Embryonic facial prominence (tissue), 1 donor: ENCODE measurements around the gene RELB.
"Not testable (repeated sequence)": the region's sequence is repeated elsewhere in the genome, so short reads cannot be mapped to it uniquely, and the experiment has no call there.

Experiments used
- DNase-seq: peaks from one replicate; pipeline ENCODE4 v3.0.0-alpha.2; 2016; ENCODE audit errors: extremely low spot score

The RELB gene, protein sequence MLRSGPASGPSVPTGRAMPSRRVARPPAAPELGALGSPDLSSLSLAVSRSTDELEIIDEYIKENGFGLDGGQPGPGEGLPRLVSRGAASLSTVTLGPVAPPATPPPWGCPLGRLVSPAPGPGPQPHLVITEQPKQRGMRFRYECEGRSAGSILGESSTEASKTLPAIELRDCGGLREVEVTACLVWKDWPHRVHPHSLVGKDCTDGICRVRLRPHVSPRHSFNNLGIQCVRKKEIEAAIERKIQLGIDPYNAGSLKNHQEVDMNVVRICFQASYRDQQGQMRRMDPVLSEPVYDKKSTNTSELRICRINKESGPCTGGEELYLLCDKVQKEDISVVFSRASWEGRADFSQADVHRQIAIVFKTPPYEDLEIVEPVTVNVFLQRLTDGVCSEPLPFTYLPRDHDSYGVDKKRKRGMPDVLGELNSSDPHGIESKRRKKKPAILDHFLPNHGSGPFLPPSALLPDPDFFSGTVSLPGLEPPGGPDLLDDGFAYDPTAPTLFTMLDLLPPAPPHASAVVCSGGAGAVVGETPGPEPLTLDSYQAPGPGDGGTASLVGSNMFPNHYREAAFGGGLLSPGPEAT

DNA sequence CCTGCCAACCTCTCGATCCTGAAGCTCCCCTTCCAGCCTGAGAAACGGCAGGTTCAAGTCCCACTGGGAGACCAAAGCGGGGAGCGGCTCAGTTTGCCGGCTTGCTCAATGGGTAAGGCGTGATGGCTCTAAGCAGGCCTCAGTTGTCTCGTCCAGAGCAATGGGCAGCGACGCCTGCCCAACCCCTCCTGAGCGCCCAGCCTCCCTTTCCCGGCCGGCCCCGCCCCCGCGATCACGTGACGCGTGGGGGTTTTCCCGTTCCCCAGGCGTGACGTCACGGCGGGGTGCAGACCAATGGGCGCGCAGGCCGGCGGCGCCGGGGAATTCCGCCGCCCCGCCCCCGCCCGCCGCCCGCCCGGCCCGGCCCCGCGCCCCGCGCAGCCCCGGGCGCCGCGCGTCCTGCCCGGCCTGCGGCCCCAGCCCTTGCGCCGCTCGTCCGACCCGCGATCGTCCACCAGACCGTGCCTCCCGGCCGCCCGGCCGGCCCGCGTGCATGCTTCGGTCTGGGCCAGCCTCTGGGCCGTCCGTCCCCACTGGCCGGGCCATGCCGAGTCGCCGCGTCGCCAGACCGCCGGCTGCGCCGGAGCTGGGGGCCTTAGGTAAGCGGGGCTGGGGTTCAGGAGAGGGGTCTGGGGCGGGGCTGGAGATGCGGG is at the start of gene RELB:
TSS of gene RELB (plus strand) at position 378 of the 653 bp plus-strand sequence. CDS start at position 494, 116 bp downstream.
- peak; percentile 70 for DNase-seq

DNA sequence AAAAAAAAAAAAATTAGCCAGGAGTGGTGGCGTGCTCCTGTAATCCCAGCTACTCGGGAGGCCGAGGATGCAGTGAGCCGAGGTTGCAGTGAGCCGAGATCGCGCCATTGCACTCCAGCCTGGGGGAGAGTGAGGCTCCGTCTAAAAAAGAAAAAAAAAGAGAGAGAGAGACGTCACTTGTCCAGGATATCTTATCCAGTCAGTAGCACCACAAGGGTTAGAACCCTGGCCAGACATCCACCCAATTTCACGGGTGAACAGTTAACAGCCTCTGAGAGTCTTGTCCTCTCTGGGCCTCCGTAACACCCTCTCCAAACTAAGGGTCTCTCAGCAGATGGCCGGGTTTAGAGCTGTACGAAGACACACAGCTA is 47.0 kb upstream of the RELB start:
- no peak for DNase-seq

GRCh38 chr19:44954649-44955504 is 46.4 kb upstream of the RELB start, which contains the start of gene CLPTM1:
TSS of gene CLPTM1 (plus strand) at chr19:44955380. CDS start at chr19:44955396, 16 bp downstream.
- peak; percentile 95 for DNase-seq

DNA sequence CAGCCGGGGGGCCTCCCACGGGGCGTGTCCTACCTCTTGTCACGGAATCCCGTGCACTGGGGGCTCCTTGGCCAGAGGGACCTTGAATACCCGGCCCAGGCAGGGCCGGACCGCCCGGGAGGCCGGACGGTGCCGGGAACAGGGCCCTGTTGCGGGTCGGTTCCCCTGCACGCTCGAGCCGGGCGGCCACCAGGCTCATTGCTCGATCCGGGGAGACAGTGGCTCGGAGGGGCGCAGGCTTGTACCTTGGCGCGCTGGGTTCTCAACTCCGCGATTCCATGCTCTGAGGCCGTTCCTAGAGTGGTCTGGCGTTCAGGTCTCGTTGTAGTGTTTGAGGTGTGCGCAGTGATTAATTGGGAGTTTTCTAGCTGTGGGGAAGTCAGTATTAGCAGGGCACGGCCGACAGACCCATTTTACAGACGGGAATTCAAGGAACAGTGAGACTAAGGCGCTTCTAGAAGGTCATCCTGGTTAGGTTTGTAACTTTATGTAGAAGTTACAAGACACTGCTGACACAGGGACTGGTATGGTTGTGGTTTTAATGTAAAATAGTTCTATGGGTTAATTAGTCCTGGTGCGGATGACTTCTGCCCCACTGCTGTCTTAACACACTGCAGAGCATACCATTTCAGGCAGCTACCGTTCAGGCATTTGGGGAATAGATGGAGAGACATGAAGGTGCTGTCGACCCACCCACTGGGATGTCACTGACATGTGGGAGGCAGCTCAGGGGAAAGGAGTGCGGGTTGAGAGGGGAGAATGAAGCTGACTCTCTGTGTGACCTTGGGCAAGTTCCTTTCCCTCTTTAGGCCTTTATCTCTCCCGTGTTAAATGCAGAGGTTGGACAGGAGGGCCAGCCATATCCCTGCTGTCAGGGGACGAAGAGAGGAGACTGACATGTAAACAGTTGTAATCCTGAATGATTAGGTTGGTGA is 45.5 kb upstream of the RELB start:
- DNase-seq, result no peak

DNA sequence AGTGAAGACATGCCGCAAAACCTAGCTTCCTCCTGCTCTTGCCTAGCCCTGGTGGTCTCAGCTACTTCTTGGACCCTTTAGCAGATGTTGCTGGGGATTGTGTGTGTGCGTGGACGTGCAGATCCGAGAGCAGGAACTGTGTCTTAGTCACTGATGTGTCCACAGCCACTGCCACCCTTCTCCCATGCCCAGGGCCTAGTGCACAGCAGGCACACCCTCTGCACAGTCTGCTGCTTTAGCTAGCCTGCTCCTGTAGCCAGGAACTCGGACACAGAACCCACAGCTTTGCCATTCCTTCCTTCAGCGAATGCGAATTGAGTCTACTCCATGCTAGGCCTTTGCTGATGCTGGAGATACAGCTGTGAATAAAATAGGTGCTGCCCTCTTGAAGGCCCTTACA is 43.7 kb upstream of the RELB start:
- DNase-seq, result no peak

DNA sequence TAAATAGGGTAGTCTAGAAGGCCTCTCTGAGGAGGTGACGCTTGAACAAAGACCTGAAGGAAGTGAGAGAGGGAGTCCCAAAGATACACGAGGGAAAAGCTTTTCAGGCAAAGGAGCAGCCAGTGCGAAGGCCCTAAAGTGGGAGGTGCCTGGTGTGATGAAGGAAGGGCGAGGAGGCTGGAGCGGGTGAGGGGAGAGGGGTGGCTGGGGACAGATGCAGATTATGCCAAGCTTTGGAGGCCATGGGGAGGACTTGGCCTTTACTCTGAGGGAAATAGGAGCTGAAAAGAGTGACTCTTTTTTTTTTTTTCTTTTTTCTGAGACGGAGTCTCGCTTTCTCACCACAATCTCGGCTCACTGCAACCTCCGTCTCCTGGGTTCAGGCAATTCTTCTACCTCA is 43.2 kb upstream of the RELB start:
- DNase-seq, result no peak

DNA sequence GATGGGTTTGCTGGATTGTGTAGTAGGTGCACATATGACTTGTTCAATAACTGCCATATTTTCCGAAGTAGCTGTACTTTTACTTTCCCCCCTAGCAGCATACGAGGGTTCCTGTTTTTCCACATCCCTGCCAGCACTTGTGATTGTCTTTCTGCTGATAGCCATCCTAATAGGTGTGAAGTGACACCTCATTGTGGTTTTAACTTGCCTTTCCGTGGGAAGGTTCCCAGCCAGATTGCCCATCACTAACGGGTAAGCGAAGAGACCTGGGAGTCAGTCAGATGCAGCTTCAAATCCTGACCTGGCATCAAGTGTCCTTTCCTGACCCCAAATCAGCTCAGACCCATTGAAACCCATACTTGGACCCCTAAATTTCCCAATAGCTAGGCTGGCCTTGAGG is 41.6 kb upstream of the RELB start:
- DNase-seq, result no peak

DNA sequence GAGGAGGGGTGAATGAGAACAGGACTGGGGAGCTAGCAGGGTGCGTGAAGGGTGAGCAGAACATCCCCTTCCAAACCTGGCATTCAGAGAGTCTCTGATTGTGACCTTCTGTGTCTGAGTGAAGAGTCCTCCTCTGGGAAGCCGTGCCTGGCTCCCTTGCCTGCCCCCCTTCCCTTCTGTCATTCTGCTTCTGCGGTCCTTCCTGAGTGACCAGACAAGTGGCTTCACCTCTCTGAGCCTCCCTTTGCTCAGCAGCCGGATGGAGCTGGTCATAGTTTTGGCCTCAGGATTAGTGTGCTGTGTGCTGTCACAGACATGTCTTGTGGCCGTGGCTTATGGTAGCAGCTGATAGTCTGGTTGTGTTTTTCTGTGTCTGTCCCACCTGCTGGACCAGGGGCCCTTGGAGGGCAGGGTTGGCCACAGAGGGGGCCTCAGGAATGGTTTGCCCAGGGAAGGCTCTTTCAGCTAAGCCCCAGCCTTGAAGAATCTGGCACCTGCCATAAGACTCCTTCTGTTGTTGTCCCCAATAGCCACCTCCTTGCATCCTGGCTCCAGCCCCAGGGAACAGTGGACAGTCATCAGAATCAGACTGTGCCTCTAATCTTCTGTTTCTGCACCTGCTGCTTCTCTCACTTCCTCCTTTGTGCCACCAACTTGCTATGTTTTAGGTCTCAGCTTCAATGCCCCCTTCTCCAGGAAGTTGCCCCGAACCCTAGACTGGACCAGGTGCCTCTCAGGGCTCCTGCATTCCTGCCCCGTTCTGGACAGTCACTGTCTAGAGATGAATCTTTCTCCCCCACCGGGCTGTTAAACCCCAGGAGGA is 40.1 kb upstream of the RELB start:
- DNase-seq, result no peak

- no peak for DNase-seq
These were observed 39.4 kb upstream of the RELB start for GRCh38 chr19:44961821-44962220.

DNA sequence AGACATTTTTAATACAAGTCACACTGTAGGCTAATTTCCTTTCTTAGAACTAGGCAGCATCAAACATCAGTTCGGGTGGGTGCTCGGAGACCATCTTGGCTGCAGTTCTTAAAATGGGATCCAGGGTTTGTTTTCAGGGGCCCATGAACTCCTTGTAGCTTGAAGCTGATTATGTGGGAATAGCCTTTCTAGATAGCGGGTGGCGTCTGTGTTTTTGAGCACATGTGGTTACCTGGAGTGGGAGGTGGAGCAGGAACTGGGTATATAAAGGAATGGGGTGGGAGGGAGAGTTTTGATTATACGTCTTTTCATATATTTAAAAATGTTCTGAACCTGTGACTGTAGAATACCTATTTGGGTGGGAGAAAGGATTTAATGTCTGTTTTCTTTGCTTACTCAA is 33.1 kb upstream of the RELB start:
- no peak for DNase-seq

GRCh38 chr19:44968670-44969069 is 32.6 kb upstream of the RELB start:
- DNase-seq, result no peak

- DNase-seq, result no peak
These were observed 31.8 kb upstream of the RELB start for GRCh38 chr19:44969437-44969836.

DNA sequence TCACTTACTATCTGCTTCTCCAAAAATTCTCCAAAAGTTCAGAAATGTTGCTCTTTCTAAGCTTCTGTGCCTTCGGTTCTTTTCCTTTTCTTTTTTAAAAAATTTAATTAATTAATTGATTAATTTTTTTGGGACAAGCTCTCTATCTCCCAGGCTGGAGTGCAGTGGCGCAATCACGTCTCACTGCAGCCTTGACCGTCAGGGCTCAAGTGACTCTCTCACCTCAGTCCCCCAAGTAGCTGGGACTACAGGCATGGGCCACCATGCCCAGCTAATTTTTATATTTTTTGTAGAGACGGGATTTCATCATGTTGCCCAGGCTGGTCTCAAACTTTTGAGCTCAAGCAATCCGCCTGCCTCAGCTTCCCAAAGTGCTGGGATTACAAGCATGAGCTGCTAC is 29.8 kb upstream of the RELB start:
- DNase-seq, result not testable (repeated sequence)

- DNase-seq, result no peak
These were observed 28.5 kb upstream of the RELB start for GRCh38 chr19:44972802-44973201.

GRCh38 chr19:44973982-44974735 is 27.1 kb upstream of the RELB start:
- DNase-seq, result no peak

DNA sequence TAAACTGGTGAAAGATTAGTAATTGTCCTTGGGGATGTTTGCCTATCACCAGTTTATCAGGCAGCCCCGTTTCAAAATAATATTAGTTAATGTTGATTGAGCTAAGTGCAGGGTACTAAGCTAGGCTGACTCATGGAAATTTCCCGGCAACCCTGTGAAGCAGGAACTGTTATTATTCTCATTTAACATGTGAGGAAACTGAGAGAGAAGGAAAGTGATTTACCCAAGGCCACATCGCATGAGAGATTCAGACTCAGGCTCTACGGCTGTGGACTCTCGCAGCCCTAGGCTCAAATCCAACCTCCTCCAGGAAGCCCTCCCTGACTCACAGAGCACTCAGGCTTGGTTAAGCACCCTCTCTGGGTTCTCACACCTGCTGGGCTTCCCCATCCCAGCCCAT is 26.4 kb upstream of the RELB start:
- DNase-seq, result no peak

DNA sequence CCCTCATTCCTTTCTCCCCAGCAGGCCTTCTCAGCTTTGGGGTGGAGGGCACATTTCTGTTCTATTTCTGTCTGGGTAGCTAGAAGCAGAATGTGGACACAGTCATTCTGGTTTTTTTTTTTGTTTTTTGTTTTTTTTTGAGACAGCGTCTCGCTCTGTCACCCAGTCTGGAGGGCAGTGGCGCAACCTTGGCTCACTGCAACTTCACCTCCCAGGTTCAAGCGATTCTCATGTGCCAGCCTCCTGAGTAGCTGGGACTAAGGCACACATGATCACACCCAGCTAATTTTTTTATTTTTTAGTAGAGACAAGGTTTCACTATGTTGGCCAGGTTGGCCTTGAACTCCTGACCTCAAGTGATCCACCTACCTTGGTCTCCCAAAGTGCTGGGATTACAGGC is 25.8 kb upstream of the RELB start:
- DNase-seq, result no peak

- no peak for DNase-seq
These were observed 17.3 kb upstream of the RELB start for GRCh38 chr19:44984005-44984404.

DNA sequence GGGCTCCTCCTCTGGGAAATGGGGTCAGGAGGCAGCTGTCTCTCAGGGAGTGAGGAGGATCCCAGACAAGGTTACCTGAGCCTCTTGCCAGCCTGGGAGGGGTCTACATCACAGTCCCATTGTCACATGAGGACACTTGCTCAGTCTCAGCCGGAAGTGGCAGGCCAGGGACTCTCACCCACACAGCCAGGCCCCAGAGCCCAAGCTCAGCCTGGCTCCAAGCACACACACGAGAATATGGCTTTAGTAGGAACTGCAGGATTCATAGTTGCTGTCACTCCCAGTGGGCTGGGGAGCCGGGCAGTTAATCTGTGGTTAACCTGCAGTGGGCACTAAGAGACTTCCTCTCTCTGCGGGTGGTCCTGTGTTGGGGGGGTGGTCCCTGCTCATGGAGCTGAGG is 15.8 kb upstream of the RELB start:
- DNase-seq, result no peak
